Endodermal cell (in vitro differentiated cells): Measurements from ENCODE around the gene TCF4. TPM values are rescaled to one million over a fixed set of nuclear protein-coding genes. Genes with fewer than 3 reads are reported as not detected.

Experiments
- DNase-seq: peaks from one replicate; pipeline ENCODE4 v3.0.0-alpha.2; 2017
- H3K27ac ChIP-seq: 2 replicates; pipeline ENCODE4 v1.5.1; 2013; ENCODE audit warnings: mild to moderate bottlenecking, low read depth, low read length, moderate library complexity
- H3K27me3 ChIP-seq: 2 replicates; pipeline ENCODE4 v1.6.1; 2013; ENCODE audit warnings: mild to moderate bottlenecking, low read length, moderate library complexity; ENCODE audit not compliant: insufficient read depth, control insufficient read depth, poor library complexity, severe bottlenecking
- H3K36me3 ChIP-seq: 2 replicates; pipeline ENCODE4 v1.7.0; 2013; ENCODE audit warnings: mild to moderate bottlenecking, low read length, moderate library complexity; ENCODE audit not compliant: control insufficient read depth, insufficient read depth
- H3K4me1 ChIP-seq: one replicate; pipeline ENCODE4 v1.7.0; 2013; ENCODE audit warnings: low read length; ENCODE audit not compliant: control insufficient read depth, insufficient read depth
- H3K4me3 ChIP-seq: 2 replicates; pipeline ENCODE4 v1.5.1; 2013; ENCODE audit warnings: mild to moderate bottlenecking, low read length, moderate library complexity
- H3K9ac ChIP-seq: 2 replicates; pipeline ENCODE4 v1.6.1; 2013; ENCODE audit warnings: mild to moderate bottlenecking, low read length, moderate library complexity; ENCODE audit not compliant: poor library complexity, severe bottlenecking; ENCODE audit errors: extremely low read depth
- H3K9me3 ChIP-seq: 2 replicates; pipeline ENCODE4 v1.6.1; 2013; ENCODE audit warnings: mild to moderate bottlenecking, low read length, moderate library complexity; ENCODE audit not compliant: control insufficient read depth
- H3K27ac Mint-ChIP-seq: 2 replicates; pipeline ENCODE4 v1.8.0; 2020; ENCODE audit warnings: mixed read lengths
- H3K27me3 Mint-ChIP-seq: 2 replicates; pipeline ENCODE4 v1.8.0; 2021; ENCODE audit warnings: mild to moderate bottlenecking, mixed read lengths; ENCODE audit not compliant: insufficient read depth
- H3K36me3 Mint-ChIP-seq: 2 replicates; pipeline ENCODE4 v1.8.0; 2020; ENCODE audit warnings: low read depth, mixed read lengths
- H3K4me1 Mint-ChIP-seq: 2 replicates; pipeline ENCODE4 v1.8.0; 2020; ENCODE audit warnings: mixed read lengths
- H3K4me3 Mint-ChIP-seq: 2 replicates; pipeline ENCODE4 v1.8.0; 2020; ENCODE audit warnings: mild to moderate bottlenecking, moderate library complexity, mixed read lengths
- H3K9me3 Mint-ChIP-seq: 2 replicates; pipeline ENCODE4 v1.8.0; 2020; ENCODE audit warnings: mild to moderate bottlenecking, mixed read lengths
- CTCF ChIP-seq: fragments of 200-600 bp; sonication (generic); conservative IDR thresholded peaks from 2 replicates; pipeline ENCODE4 v1.5.0; 2021; ENCODE audit warnings: antibody characterized with exemption, mild to moderate bottlenecking
- WGBS, 2 experiments: methylation state at CpG; one replicate each; pipeline versions ENCODE4 v1.1.5 to v1.1.7; 2013; ENCODE audit warnings: missing lambda C conversion rate in 2 of 2, mixed read lengths in 1 of 2; ENCODE audit not compliant: insufficient coverage in 1 of 2, insufficient read length in 1 of 2; 5-methylcytosine and 5-hydroxymethylcytosine counted together
- total RNA-seq, 2 donors: library from RNA; stranded (reverse); fragmentation: NEBNext Ultra II Directional in 1 of 2; extraction: Animal tissue kit (Norgen Biotek cat#: 25700) in 1 of 2; gene quantifications; 2 replicates in 1 of 2; 3 replicates in 1 of 2; pipeline ENCODE4 v1.2.1, GENCODE V29; 2021

The TCF4 gene
- total RNA-seq, 2 donors from 2014 or later, result 40.4 to 58.5 TPM

- no peaks in the 10 kb centered on the region for H3K27me3 Mint-ChIP-seq
- 39 to 42% methylated on average over 3 to 6 of the region's 6 CpGs for WGBS, 2 experiments
- no peaks in the 10 kb centered on the region for H3K27me3 ChIP-seq
- peaks cover 17% of the 10 kb centered on the region for H3K4me1 ChIP-seq
- H3K27ac Mint-ChIP-seq, result peak overlapping the region; percentile 14
- no peaks in the 10 kb centered on the region for H3K9me3 Mint-ChIP-seq
- H3K27ac ChIP-seq, result peak overlapping the region; percentile 36
- H3K4me3 Mint-ChIP-seq, result peak overlapping the region; percentile 0
- H3K9ac ChIP-seq, result no peak overlapping the region
- H3K4me1 Mint-ChIP-seq, result peaks cover 54% of the 10 kb centered on the region
- no peaks in the 10 kb centered on the region for H3K9me3 ChIP-seq
- no peak for DNase-seq
- no peak overlapping the region for H3K4me3 ChIP-seq
- TF ChIP-seq CTCF, result no peak
- H3K36me3 Mint-ChIP-seq, result no peaks in the 10 kb centered on the region
- no peaks in the 10 kb centered on the region for H3K36me3 ChIP-seq
Measured at GRCh38 chr18:55351241-55351691, 236.7 kb downstream of the TCF4 start.

- Mint-ChIP-seq H3K9me3 (no peaks in the 10 kb centered on the region), H3K4me1 (peaks cover 51% of the 10 kb centered on the region), H3K27me3 (no peaks in the 10 kb centered on the region), H3K4me3 (no peak overlapping the region), H3K27ac (peak overlapping the region; percentile 23), H3K36me3 (no peaks in the 10 kb centered on the region)
- H3K4me3 ChIP-seq, result no peak overlapping the region
- H3K9ac ChIP-seq, result no peak overlapping the region
- no peak for DNase-seq
- H3K36me3 ChIP-seq, result no peaks in the 10 kb centered on the region
- no peaks in the 10 kb centered on the region for H3K27me3 ChIP-seq
- H3K4me1 ChIP-seq, result peaks cover 17% of the 10 kb centered on the region
- H3K9me3 ChIP-seq, result no peaks in the 10 kb centered on the region
- 57 to 73% methylated on average over 1 of the region's 1 CpG for WGBS, 2 experiments
- no peak for TF ChIP-seq CTCF
- H3K27ac ChIP-seq, result no peak overlapping the region
Measured at GRCh38 chr18:55349685-55350084, 238.3 kb downstream of the TCF4 start.

GRCh38 chr18:55346961-55347740 is 240.8 kb downstream of the TCF4 start:
- Histone ChIP-seq H3K9me3 (no peaks in the 10 kb centered on the region), H3K36me3 (no peaks in the 10 kb centered on the region), H3K4me1 (peaks cover 10% of the 10 kb centered on the region), H3K27ac (no peak overlapping the region), H3K4me3 (no peak overlapping the region), H3K27me3 (no peaks in the 10 kb centered on the region), H3K9ac (no peak overlapping the region)
- no peaks in the 10 kb centered on the region for H3K27me3 Mint-ChIP-seq
- no peak overlapping the region for H3K4me3 Mint-ChIP-seq
- peaks cover 35% of the 10 kb centered on the region for H3K4me1 Mint-ChIP-seq
- 92 to 93% methylated on average over 11 to 16 of the region's 16 CpGs for WGBS, 2 experiments
- no peaks in the 10 kb centered on the region for H3K9me3 Mint-ChIP-seq
- no peak for DNase-seq
- H3K36me3 Mint-ChIP-seq, result no peaks in the 10 kb centered on the region
- peak overlapping the region; percentile 69 for H3K27ac Mint-ChIP-seq
- TF ChIP-seq CTCF, result peak; percentile 36
